B cell (primary cell): ENCODE measurements around the gene PPP2R2C. TPM values are rescaled to one million over a fixed set of nuclear protein-coding genes. Genes with fewer than 3 reads are reported as not detected.

Experiments
- ATAC-seq: fragments of 200-7000 bp; cut with Tn5 transposase; one replicate; pipeline ENCODE4 v1.10.0; 2021; ENCODE audit warnings: low read depth, mild to moderate bottlenecking, moderate number of reproducible peaks, moderate library complexity
- CTCF ChIA-PET: fragments of 350-600 bp; sonication (Branson Sonifier 250); formaldehyde crosslinking; loops from one replicate; lab custom pipeline; 2021; ENCODE audit warnings: antibody characterized with exemption, inconsistent platforms; lab: Charles Lee
- POLR2A ChIA-PET: fragments of 350-600 bp; sonication (Branson Sonifier 250); formaldehyde crosslinking; loops from one replicate; lab custom pipeline; 2021; ENCODE audit warnings: antibody characterized with exemption; lab: Charles Lee
- DNase-seq: peaks from one replicate; pipeline ENCODE4 v3.0.0; 2013
- H2AFZ ChIP-seq: 2 replicates; pipeline ENCODE4 v1.6.1; 2012; ENCODE audit warnings: mild to moderate bottlenecking, low read depth, low read length; ENCODE audit not compliant: insufficient read depth, poor library complexity, severe bottlenecking
- H3K27ac ChIP-seq, 2 donors: 1 replicate in 1 of 2; 2 replicates in 1 of 2; pipeline ENCODE4 v1.5.1; 2012 to 2013; ENCODE audit warnings: low read length in 2 of 2, mild to moderate bottlenecking in 2 of 2, moderate library complexity in 1 of 2
- H3K27me3 ChIP-seq, 4 experiments: fragments of 200-600 bp in 1 of 4; sonication (generic) in 1 of 4; replicated peaks in 1 of 4; 1 replicate in 2 of 4; 2 replicates in 2 of 4; pipeline versions ENCODE4 v1.6.1 to v1.7.0; 2013 to 2016; ENCODE audit warnings: low read length in 3 of 4, mild to moderate bottlenecking in 2 of 4, mixed read lengths in 1 of 4, moderate library complexity in 1 of 4; ENCODE audit not compliant: insufficient read depth in 4 of 4, control insufficient read depth in 3 of 4; ENCODE audit errors: control extremely low read depth in 1 of 4
- H3K36me3 ChIP-seq, 2 experiments: replicated peaks in 1 of 2; 1 replicate in 1 of 2; 2 replicates in 1 of 2; pipeline versions ENCODE4 v1.6.1 to v1.7.1; 2013; ENCODE audit warnings: low read length in 1 of 2; ENCODE audit not compliant: insufficient read depth in 2 of 2, control insufficient read depth in 1 of 2; ENCODE audit errors: control extremely low read depth in 1 of 2, extremely low read depth in 1 of 2
- H3K4me1 ChIP-seq, 2 donors: fragments of 200-600 bp in 1 of 2; sonication (generic) in 1 of 2; 1 replicate in 1 of 2; 2 replicates in 1 of 2; pipeline versions ENCODE4 v1.5.1 to v1.6.1; 2013 to 2017; ENCODE audit warnings: low read length in 2 of 2; ENCODE audit not compliant: control insufficient read depth in 2 of 2, insufficient read depth in 2 of 2
- H3K4me2 ChIP-seq: replicated peaks from 2 replicates; pipeline ENCODE3; 2012; ENCODE audit warnings: mild to moderate bottlenecking, low read depth, low read length; ENCODE audit not compliant: poor library complexity, severe bottlenecking
- H3K4me3 ChIP-seq, 5 experiments: fragments of 200-600 bp in 1 of 5; sonication (generic) in 1 of 5; 1 replicate in 3 of 5; 2 replicates in 2 of 5; pipeline versions ENCODE4 v1.5.1 to v1.7.0; 2011 to 2016; ENCODE audit warnings: low read length in 4 of 5, mild to moderate bottlenecking in 4 of 5, low read depth in 2 of 5, control low read depth in 1 of 5, moderate library complexity in 1 of 5; ENCODE audit not compliant: insufficient read depth in 1 of 5; ENCODE audit errors: control extremely low read depth in 1 of 5, extremely low read depth in 1 of 5
- H3K79me2 ChIP-seq: fragments of 200-600 bp; sonication (generic); one replicate; pipeline ENCODE4 v1.6.0; 2016; ENCODE audit warnings: low read length; ENCODE audit not compliant: control insufficient read depth, insufficient read depth
- H3K9ac ChIP-seq: fragments of 200-600 bp; sonication (generic); 2 replicates; pipeline ENCODE4 v1.6.1; 2017; ENCODE audit warnings: mild to moderate bottlenecking, low read length, moderate library complexity
- H3K9me3 ChIP-seq, 3 donors: one replicate each; pipeline versions ENCODE4 v1.6.1 to v1.7.1; 2013; ENCODE audit warnings: low read length in 2 of 3; ENCODE audit not compliant: control insufficient read depth in 2 of 3, insufficient read depth in 1 of 3; ENCODE audit errors: control extremely low read depth in 1 of 3
- H4K20me1 ChIP-seq: 2 replicates; pipeline ENCODE4 v1.6.0; 2012; ENCODE audit warnings: mild to moderate bottlenecking, low read length; ENCODE audit not compliant: insufficient read depth, control insufficient read depth, poor library complexity, severe bottlenecking
- H3K27ac Mint-ChIP-seq: one replicate; pipeline ENCODE4 v1.8.0; 2021; ENCODE audit warnings: mixed read lengths
- H3K27me3 Mint-ChIP-seq: one replicate; pipeline ENCODE4 v1.8.0; 2021; ENCODE audit warnings: mixed read lengths
- H3K4me1 Mint-ChIP-seq: one replicate; pipeline ENCODE4 v1.8.0; 2021; ENCODE audit warnings: mixed read lengths
- H3K4me3 Mint-ChIP-seq: one replicate; pipeline ENCODE4 v1.8.0; 2021; ENCODE audit warnings: mixed read lengths
- H3K9me3 Mint-ChIP-seq: one replicate; pipeline ENCODE4 v1.8.0; 2022; ENCODE audit warnings: mixed read lengths; ENCODE audit not compliant: insufficient read depth
- EZH2 ChIP-seq: IDR thresholded peaks from 2 replicates; pipeline ENCODE4 v1.6.1; 2012; ENCODE audit warnings: borderline replicate concordance, low read depth, mild to moderate bottlenecking, moderate library complexity, low read length; ENCODE audit not compliant: insufficient read depth, poor library complexity, severe bottlenecking
- WGBS: methylation state at CpG from one replicate; pipeline ENCODE4 v1.1.5; 2013; ENCODE audit warnings: missing lambda C conversion rate; ENCODE audit not compliant: insufficient coverage; 5-methylcytosine and 5-hydroxymethylcytosine counted together
- intact Hi-C: fragments of 100-400 bp; cut with micrococcal nuclease; formaldehyde crosslinking; loops from one replicate; pipeline ENCODE4 v1.10.0; 2022
- polyA plus RNA-seq: library from polyadenylated mRNA; depleted of rRNA; stranded (reverse); fragments of >200 nt; gene quantifications from 2 replicates; pipeline ENCODE4 v1.2.3, GENCODE V29; 2012
- total RNA-seq, 2 donors: library from RNA; stranded (reverse); fragments of 120-200 nt in 1 of 2; gene quantifications; 1 replicate in 1 of 2; 2 replicates in 1 of 2; pipeline versions ENCODE4 v1.2.3 to v1.2.4, GENCODE V29; 2013 to 2022
- TF ChIP-seq, protein P1 (sequence below): fragments of 200-600 bp; IDR thresholded peaks from one replicate; pipeline ENCODE4 v1.8.0; 2022; ENCODE audit warnings: antibody characterized with exemption, mild to moderate bottlenecking

Gene PPP2R2C
- total and polyA plus RNA-seq, 2 donors (not counting 1 experiment from before 2014, with no cell fraction given) = not detected

DNA sequence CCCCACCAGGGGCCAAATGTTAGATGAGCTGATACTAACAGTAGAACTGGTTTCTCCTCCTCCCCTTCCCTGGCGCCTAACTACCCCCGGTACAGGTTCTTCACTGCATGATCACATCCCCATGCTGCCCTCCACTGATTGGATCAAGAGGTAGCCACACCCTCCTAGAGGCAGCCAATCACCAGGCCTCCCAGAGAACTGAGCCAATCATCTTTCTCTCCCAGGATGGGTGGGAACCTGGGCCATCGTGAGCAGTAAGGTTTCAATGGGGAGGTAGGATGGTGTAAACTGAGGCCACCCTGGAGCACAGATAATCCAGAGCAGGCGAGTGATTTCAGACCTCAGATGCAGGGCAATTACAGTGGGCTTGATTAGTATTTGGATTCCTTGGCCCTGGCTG lies 64.2 kb downstream of the PPP2R2C start:
- intact Hi-C loops = no loop called here
- 96% methylated on average over 2 of the region's 4 CpGs for WGBS

DNA sequence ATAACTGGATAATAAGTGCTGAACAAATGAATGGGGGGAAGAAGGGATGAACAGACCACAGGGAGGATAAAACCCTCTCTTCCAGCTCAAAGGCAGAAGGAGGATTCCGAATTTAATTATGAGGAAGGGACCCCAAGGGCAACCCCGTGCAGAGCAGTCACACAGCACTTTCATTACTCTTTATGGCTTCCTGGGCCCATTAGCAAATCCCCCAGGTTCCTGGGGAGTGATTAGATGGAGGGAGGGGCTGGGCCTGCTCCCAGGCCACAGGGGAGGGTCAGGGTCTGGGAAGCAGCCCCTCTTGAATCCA lies 67.1 kb downstream of the PPP2R2C start:
- Histone ChIP-seq H3K27ac (no peak overlapping the region), H3K4me1 (no peaks in the 10 kb centered on the region), H3K36me3 (no peaks in the 10 kb centered on the region), H4K20me1 (no peaks in the 10 kb centered on the region), H3K79me2 (no peaks in the 10 kb centered on the region), H3K27me3 (peaks cover 0 to 27% (median 2%) of the 10 kb centered on the region in 4 experiments), H3K9ac (no peak overlapping the region), H2AFZ (no peak overlapping the region), H3K4me2 (no peak overlapping the region), H3K9me3 (peaks cover 0 to 8% (median 0%) of the 10 kb centered on the region in 3 donors), H3K4me3 (no peak overlapping the region)
- no peak for ATAC-seq
- Mint-ChIP-seq H3K27me3 (peaks cover 55% of the 10 kb centered on the region), H3K9me3 (no peaks in the 10 kb centered on the region), H3K4me1 (no peaks in the 10 kb centered on the region), H3K27ac (no peak overlapping the region), H3K4me3 (no peak overlapping the region)
- DNase-seq = no peak
- WGBS = no CpG with 5 or more reads among the region's 2 CpGs
- POLR2A ChIA-PET = no interaction called here
- intact Hi-C loops = no loop called here
- no peak for TF ChIP-seq EZH2
- TF ChIP-seq, protein P1, sequence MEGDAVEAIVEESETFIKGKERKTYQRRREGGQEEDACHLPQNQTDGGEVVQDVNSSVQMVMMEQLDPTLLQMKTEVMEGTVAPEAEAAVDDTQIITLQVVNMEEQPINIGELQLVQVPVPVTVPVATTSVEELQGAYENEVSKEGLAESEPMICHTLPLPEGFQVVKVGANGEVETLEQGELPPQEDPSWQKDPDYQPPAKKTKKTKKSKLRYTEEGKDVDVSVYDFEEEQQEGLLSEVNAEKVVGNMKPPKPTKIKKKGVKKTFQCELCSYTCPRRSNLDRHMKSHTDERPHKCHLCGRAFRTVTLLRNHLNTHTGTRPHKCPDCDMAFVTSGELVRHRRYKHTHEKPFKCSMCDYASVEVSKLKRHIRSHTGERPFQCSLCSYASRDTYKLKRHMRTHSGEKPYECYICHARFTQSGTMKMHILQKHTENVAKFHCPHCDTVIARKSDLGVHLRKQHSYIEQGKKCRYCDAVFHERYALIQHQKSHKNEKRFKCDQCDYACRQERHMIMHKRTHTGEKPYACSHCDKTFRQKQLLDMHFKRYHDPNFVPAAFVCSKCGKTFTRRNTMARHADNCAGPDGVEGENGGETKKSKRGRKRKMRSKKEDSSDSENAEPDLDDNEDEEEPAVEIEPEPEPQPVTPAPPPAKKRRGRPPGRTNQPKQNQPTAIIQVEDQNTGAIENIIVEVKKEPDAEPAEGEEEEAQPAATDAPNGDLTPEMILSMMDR = no peak
- CTCF ChIA-PET = no interaction called here

More for the DNA sequence above, 64.2 kb downstream of the PPP2R2C start:
- Histone ChIP-seq H3K27me3 (peaks cover 0 to 14% (median 0%) of the 10 kb centered on the region in 4 experiments), H3K27ac (no peak overlapping the region), H2AFZ (no peak overlapping the region), H3K4me2 (no peak overlapping the region), H3K9ac (no peak overlapping the region), H3K79me2 (no peaks in the 10 kb centered on the region), H3K4me3 (no peak overlapping the region), H3K4me1 (no peaks in the 10 kb centered on the region), H4K20me1 (no peaks in the 10 kb centered on the region), H3K36me3 (no peaks in the 10 kb centered on the region), H3K9me3 (peaks cover 0 to 13% (median 0%) of the 10 kb centered on the region in 3 donors)
- H3K4me3 Mint-ChIP-seq = no peak overlapping the region
- ChIA-PET POLR2A (no interaction called here), CTCF (no interaction called here)
- TF ChIP-seq, protein P1 = no peak
- no peak for TF ChIP-seq EZH2
- ATAC-seq = no peak
- no peak overlapping the region for H3K27ac Mint-ChIP-seq
- peaks cover 32% of the 10 kb centered on the region for H3K27me3 Mint-ChIP-seq
- peaks cover 5% of the 10 kb centered on the region for H3K9me3 Mint-ChIP-seq
- H3K4me1 Mint-ChIP-seq = no peaks in the 10 kb centered on the region
- DNase-seq = no peak
